Mammary epithelial cell (primary cell): ENCODE results near the gene ZNF384.

Experiments used
- EZH2 ChIP-seq: IDR thresholded peaks from 2 replicates; pipeline ENCODE4 v1.6.1; 2012; ENCODE audit warnings: low read length, inconsistent platforms, borderline replicate concordance
- TF ChIP-seq, protein P1 (sequence below), 2 donors: IDR thresholded peaks in 1 of 2; conservative IDR thresholded peaks in 1 of 2; 2 replicates each; pipeline ENCODE4 v1.5.1; 2011 to 2012; ENCODE audit warnings: inconsistent platforms in 2 of 2, low read length in 2 of 2, mild to moderate bottlenecking in 2 of 2, control low read depth in 1 of 2, low read depth in 1 of 2; ENCODE audit not compliant: insufficient read depth in 1 of 2; ENCODE audit errors: extremely low read depth in 1 of 2

DNA sequence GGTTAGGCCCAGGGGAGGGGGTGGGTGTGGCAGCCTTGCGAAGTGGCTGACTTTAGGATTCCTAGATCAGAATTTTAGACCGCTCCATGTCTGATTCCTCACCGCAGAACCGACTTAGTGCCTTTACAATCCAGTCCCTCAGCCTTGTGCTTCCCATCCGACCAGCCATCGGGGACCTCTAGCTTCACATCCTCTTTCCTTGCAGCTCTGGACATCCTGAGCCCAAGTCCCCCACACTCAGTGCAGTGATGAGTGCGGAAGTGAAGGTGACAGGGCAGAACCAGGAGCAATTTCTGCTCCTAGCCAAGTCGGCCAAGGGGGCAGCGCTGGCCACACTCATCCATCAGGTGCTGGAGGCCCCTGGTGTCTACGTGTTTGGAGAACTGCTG lies 35.2 kb upstream of the ZNF384 start:
- TF ChIP-seq, protein P1, sequence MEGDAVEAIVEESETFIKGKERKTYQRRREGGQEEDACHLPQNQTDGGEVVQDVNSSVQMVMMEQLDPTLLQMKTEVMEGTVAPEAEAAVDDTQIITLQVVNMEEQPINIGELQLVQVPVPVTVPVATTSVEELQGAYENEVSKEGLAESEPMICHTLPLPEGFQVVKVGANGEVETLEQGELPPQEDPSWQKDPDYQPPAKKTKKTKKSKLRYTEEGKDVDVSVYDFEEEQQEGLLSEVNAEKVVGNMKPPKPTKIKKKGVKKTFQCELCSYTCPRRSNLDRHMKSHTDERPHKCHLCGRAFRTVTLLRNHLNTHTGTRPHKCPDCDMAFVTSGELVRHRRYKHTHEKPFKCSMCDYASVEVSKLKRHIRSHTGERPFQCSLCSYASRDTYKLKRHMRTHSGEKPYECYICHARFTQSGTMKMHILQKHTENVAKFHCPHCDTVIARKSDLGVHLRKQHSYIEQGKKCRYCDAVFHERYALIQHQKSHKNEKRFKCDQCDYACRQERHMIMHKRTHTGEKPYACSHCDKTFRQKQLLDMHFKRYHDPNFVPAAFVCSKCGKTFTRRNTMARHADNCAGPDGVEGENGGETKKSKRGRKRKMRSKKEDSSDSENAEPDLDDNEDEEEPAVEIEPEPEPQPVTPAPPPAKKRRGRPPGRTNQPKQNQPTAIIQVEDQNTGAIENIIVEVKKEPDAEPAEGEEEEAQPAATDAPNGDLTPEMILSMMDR (conservative IDR thresholded peaks at IDR 0.05 in 1 of 2, IDR thresholded peaks at IDR 0.05 in 1 of 2; ENCODE audit: extremely low read depth in 1 of 2, insufficient read depth in 1 of 2, low read depth in 1 of 2, low read length in 2 of 2) = no peak
- no peak for TF ChIP-seq EZH2
